Stimulated activated effector memory CD8-positive, alpha-beta T cell treated with anti-CD3 and anti-CD28 coated beads, Interleukin-12 subunit alpha, Interleukin-12 subunit beta, amount 100 ng/mL, for 72 hours (primary cell): ENCODE results near the gene SFXN3.
A peak's percentile ranks its signal among the peaks of the same experiment; 100 is the strongest.

Experiments
- ATAC-seq: fragments of 150-1000 bp; cut with Tn5 transposase; 2 replicates; pipeline ENCODE4 v1.10.0; 2021
- DNase-seq, 2 donors: peaks; one replicate each; pipeline ENCODE4 v3.0.0; 2021 to 2022; ENCODE audit warnings: low spot score in 2 of 2
- H3K27ac Mint-ChIP-seq: one replicate; pipeline ENCODE4 v1.8.0; 2022; ENCODE audit warnings: mild to moderate bottlenecking, mixed read lengths
- H3K36me3 Mint-ChIP-seq: one replicate; pipeline ENCODE4 v1.8.0; 2022; ENCODE audit warnings: mild to moderate bottlenecking, mixed read lengths
- H3K4me1 Mint-ChIP-seq: one replicate; pipeline ENCODE4 v1.8.0; 2022; ENCODE audit warnings: mixed read lengths
- H3K4me3 Mint-ChIP-seq: one replicate; pipeline ENCODE4 v1.8.0; 2022; ENCODE audit warnings: mild to moderate bottlenecking, mixed read lengths
- H3K9me3 Mint-ChIP-seq: one replicate; pipeline ENCODE4 v1.8.0; 2022; ENCODE audit warnings: mixed read lengths

The SFXN3 gene

DNA sequence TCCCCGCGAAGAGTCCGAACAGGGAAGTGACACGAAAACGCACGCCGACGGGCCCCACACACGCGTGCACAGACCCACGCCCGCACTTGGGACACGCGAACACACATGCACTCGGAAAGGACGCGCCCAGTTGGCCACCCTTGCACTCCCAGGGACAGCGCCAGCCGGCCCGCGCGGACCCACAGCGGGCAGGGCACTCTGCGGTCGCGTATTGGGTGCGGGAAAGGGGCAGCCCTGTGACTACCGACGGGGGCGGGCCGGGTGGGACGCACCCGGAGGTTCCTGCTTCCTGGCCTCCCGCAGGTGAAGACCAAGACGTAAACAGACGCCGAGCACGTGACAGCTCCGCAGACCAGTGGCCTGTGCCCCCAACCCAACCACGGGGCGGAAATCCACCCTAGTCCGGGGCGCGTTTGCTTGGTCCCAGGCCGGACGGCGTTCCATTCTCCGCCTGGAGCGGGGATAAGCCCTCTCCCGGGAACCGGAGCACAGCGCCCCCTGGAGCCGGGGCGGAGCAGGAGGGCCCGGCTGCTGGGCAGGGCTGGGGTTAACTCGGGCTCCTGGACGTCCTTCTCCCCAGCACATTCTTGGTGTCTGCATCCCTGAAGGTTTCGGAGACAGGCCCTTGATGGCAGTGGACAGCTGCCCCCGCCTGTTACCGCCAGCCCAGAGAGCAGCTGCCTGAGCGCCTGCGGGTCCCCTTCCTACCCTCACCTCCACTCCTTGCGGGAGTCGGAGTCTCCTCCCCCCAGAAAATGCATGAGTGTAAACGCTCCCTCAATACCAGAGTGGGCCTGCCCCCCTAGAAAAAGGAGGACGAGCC, 33.5 kb upstream of the SFXN3 start:
- H3K9me3 Mint-ChIP-seq: no peaks in the 10 kb centered on the region
- ATAC-seq (peak; percentile 70), DNase-seq (peak; percentile 84 to 92)
- H3K27ac Mint-ChIP-seq: peak overlapping the region; percentile 84
- peaks cover 28% of the 10 kb centered on the region for H3K4me1 Mint-ChIP-seq
- peak overlapping the region; percentile 81 for H3K4me3 Mint-ChIP-seq
- H3K36me3 Mint-ChIP-seq: peaks cover 44% of the 10 kb centered on the region

GRCh38 chr10:100998183-100998990, 32.6 kb upstream of the SFXN3 start:
- Mint-ChIP-seq H3K27ac (peak overlapping the region; percentile 84), H3K36me3 (peaks cover 36% of the 10 kb centered on the region), H3K9me3 (no peaks in the 10 kb centered on the region), H3K4me3 (peak overlapping the region; percentile 81), H3K4me1 (peaks cover 28% of the 10 kb centered on the region)
- DNase-seq (peak in 1 of 2 donors; percentile 37), ATAC-seq (peak; percentile 52)

GRCh38 chr10:100998991-100999741, 31.9 kb upstream of the SFXN3 start:
- H3K9me3 Mint-ChIP-seq: no peaks in the 10 kb centered on the region
- H3K4me1 Mint-ChIP-seq: peaks cover 28% of the 10 kb centered on the region
- H3K4me3 Mint-ChIP-seq: peak overlapping the region; percentile 81
- ATAC-seq: peak; percentile 79
- DNase-seq: peak; percentile 87 to 89
- peaks cover 28% of the 10 kb centered on the region for H3K36me3 Mint-ChIP-seq
- H3K27ac Mint-ChIP-seq: peak overlapping the region; percentile 84

GRCh38 chr10:100999742-101000126, 31.3 kb upstream of the SFXN3 start, which contains the start of gene LZTS2:
Gene LZTS2, plus strand, starts transcription at chr10:100999808. Its CDS starts 2,731 bp downstream, at chr10:101002539.
- Mint-ChIP-seq H3K9me3 (no peaks in the 10 kb centered on the region), H3K4me3 (peak within 1 kb of the TSS; percentile 81), H3K27ac (peak within 1 kb of the TSS; percentile 84), H3K36me3 (peaks cover 23% of the 10 kb centered on the region), H3K4me1 (peaks cover 28% of the 10 kb centered on the region)
- ATAC-seq (no peak), DNase-seq (no peak)

DNA sequence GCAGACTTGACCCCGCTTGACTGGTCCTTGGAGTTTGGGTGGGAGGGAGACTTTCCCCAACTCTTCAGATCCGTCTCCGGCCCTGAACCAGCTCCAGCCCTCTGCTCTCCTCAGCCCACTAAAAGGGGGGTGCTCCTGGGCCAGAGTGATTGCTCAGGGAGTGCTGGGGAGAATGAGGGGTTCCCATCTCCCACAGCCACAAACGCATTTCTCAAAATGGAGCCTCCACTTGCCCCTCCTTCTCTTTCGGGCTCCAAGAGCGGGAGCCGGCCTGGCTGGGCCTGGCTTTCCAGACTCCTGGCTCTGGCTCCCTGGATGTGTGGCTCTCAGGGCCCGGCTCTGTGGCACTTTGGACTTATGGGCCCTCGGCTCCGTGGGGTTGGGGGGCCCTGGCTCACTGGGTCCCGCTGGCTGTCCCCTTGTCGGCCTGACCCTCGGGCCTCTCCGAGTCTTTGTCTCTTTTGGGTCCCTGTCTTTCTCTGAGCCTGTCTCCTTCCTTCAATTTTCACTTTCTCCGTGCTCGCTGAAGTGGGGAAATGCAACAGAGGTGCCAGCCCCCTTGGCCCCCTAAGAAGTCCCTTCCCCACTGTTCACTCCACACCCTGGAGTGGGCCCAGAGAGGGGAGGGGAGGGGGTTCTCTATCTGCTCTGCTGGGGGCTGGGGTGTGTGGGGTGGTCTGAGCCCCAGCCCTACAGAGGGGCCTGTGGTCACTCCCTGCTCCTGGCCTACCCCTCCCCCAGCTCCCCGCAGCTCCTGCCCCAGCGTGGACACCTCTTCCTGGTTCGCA, 30.7 kb upstream of the SFXN3 start:
- ATAC-seq (no peak), DNase-seq (no peak)

DNA sequence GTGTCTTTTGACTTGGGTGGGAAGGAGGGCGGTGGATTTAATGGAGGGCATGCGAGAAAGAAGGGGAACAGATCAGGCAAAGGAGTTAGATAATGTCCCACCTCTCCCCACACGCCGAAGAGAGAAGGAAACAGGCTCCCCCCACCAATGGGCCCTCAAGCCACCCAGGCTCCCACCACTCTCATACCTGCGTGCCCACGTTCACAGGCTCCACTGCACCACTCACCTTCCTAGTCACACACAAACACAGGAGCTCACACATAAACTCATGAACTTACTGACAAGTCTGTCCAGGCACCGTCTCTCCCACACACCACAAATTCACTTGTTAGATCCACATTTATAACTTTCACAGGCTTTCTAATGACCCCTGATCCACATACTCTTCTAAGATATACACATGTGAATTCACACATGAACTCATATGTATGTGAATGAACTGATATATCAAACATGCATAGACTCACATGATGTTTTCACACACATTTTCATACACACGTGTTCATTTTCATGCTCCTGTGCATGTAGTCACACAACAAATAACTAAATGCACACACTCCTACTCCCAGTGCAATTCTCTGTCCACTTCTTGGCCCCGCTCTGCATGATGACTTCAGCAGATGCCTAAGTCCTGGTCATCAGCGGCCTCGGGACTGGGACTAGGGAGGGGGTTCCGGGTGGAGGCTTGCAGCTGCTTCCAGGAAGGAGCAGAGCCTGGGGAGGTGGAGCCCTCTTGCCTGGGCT, 29.9 kb upstream of the SFXN3 start:
- Mint-ChIP-seq H3K36me3 (peaks cover 13% of the 10 kb centered on the region), H3K9me3 (no peaks in the 10 kb centered on the region), H3K4me3 (peak overlapping the region; percentile 81), H3K27ac (peak overlapping the region; percentile 66), H3K4me1 (peaks cover 27% of the 10 kb centered on the region)
- ATAC-seq (no peak), DNase-seq (no peak)

More for the DNA sequence above, 30.7 kb upstream of the SFXN3 start:
- Mint-ChIP-seq H3K4me1 (peaks cover 28% of the 10 kb centered on the region), H3K9me3 (no peaks in the 10 kb centered on the region), H3K4me3 (peak overlapping the region; percentile 81), H3K36me3 (peaks cover 17% of the 10 kb centered on the region), H3K27ac (peak overlapping the region; percentile 34)

GRCh38 chr10:101001659-101002035, 29.4 kb upstream of the SFXN3 start:
- H3K9me3 Mint-ChIP-seq: no peaks in the 10 kb centered on the region
- DNase-seq (no peak), ATAC-seq (no peak)
- H3K36me3 Mint-ChIP-seq: peaks cover 7% of the 10 kb centered on the region
- H3K27ac Mint-ChIP-seq: no peak overlapping the region
- peak overlapping the region; percentile 81 for H3K4me3 Mint-ChIP-seq
- peaks cover 22% of the 10 kb centered on the region for H3K4me1 Mint-ChIP-seq

- no peak overlapping the region for H3K27ac Mint-ChIP-seq
- no peak for ATAC-seq
Observed at GRCh38 chr10:101002456-101002855, 28.6 kb upstream of the SFXN3 start.

DNA sequence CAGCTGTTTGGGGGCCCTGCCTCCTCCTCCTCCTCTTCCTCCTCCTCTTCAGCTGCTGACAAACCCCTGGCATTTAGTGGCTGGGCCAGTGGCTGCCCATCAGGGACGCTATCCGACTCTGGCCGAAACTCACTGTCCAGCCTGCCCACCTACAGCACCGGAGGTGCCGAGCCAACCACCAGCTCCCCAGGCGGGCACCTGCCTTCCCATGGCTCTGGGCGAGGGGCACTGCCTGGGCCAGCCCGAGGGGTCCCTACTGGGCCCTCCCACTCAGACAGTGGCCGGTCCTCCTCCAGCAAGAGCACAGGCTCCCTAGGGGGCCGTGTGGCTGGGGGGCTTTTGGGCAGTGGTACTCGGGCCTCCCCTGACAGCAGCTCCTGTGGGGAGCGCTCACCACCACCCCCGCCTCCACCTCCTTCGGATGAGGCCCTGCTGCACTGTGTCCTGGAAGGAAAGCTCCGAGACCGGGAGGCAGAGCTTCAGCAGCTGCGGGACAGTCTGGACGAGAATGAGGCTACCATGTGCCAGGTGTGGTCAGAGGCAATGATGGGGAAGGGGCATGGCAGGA, 27.3 kb upstream of the SFXN3 start:
- no peaks in the 10 kb centered on the region for H3K36me3 Mint-ChIP-seq
- H3K9me3 Mint-ChIP-seq: no peaks in the 10 kb centered on the region
- peaks cover 11% of the 10 kb centered on the region for H3K4me1 Mint-ChIP-seq
- no peak overlapping the region for H3K27ac Mint-ChIP-seq
- no peak overlapping the region for H3K4me3 Mint-ChIP-seq
- ATAC-seq: no peak
- no peak for DNase-seq

More at GRCh38 chr10:101002456-101002855, 28.6 kb upstream of the SFXN3 start:
- Mint-ChIP-seq H3K9me3 (no peaks in the 10 kb centered on the region), H3K4me3 (no peak overlapping the region), H3K36me3 (peaks cover 7% of the 10 kb centered on the region), H3K4me1 (peaks cover 20% of the 10 kb centered on the region)
- DNase-seq: no peak

DNA sequence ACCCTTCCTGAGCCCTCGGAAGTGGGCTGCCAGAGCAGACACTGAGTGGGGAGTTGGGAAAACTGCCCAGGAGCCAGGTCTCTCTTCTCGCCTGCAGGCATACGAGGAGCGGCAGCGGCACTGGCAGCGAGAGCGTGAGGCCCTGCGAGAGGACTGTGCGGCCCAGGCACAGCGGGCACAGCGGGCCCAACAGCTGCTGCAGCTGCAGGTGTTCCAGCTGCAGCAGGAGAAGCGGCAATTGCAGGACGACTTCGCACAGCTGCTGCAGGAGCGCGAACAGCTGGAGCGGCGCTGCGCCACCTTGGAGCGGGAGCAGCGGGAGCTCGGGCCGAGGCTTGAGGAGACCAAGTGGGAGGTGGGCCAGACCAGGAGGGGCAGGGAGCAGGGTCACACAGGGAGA, 25.7 kb upstream of the SFXN3 start:
- ATAC-seq (no peak), DNase-seq (no peak)
- Mint-ChIP-seq H3K4me3 (no peak overlapping the region), H3K4me1 (peaks cover 8% of the 10 kb centered on the region), H3K27ac (no peak overlapping the region), H3K9me3 (no peaks in the 10 kb centered on the region), H3K36me3 (no peaks in the 10 kb centered on the region)

DNA sequence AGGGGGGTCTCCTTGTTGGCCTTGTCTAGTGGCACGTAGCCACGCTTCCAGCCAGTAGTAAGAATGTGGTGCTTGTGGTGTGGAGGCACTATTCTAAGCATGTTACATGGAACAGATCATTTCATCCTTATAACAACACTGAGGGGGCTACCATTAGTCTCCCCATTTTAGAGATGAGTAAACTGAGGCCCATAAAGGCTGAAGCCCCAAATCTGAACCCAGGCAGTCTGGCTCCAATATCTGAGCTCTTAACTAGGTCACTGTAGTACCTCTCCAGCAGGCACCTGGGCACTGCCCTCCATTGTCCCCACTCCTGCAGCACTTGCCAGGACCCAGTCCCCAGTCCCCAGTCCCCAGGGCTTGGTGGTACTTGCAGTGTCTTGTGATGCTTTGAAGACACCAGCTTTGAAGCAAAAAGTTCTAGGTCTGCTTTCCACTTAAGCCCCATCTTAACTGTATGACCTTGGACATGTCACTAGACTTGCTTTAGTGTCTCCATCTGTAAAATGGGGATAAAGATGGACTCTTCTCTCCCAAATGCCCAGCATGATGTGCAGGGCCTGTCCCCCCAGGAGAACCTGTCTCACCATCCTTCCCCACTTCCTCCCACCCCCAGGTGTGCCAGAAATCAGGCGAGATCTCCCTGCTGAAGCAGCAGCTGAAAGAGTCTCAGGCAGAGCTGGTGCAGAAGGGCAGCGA, 25.0 kb upstream of the SFXN3 start:
- no peak overlapping the region for H3K27ac Mint-ChIP-seq
- DNase-seq (no peak), ATAC-seq (no peak)
- H3K4me1 Mint-ChIP-seq: peaks cover 4% of the 10 kb centered on the region
- H3K9me3 Mint-ChIP-seq: no peaks in the 10 kb centered on the region
- no peak overlapping the region for H3K4me3 Mint-ChIP-seq
- no peaks in the 10 kb centered on the region for H3K36me3 Mint-ChIP-seq

GRCh38 chr10:101006593-101007098, 24.4 kb upstream of the SFXN3 start:
- ATAC-seq (no peak), DNase-seq (no peak)
- H3K9me3 Mint-ChIP-seq: no peaks in the 10 kb centered on the region
- H3K36me3 Mint-ChIP-seq: no peaks in the 10 kb centered on the region
- no peak overlapping the region for H3K27ac Mint-ChIP-seq
- no peaks in the 10 kb centered on the region for H3K4me1 Mint-ChIP-seq
- H3K4me3 Mint-ChIP-seq: no peak overlapping the region

GRCh38 chr10:101007099-101007711, 23.8 kb upstream of the SFXN3 start:
- DNase-seq (no peak), ATAC-seq (no peak)
- H3K4me1 Mint-ChIP-seq: no peaks in the 10 kb centered on the region
- no peak overlapping the region for H3K27ac Mint-ChIP-seq
- H3K9me3 Mint-ChIP-seq: no peaks in the 10 kb centered on the region
- H3K4me3 Mint-ChIP-seq: no peak overlapping the region
- H3K36me3 Mint-ChIP-seq: no peaks in the 10 kb centered on the region
